KG1 (cell line): Measurements from ENCODE around the gene EPB41L4A.
"Not testable (repeated sequence)": the region's sequence is repeated elsewhere in the genome, so short reads cannot be mapped to it uniquely, and the experiment has no call there.

Source experiments
- DNase-seq: peaks from one replicate; lab custom pipeline; 2025; lab: John Stamatoyannopoulos, UW

EPB41L4A gene

GRCh38 chr5:112419164-112419985 is at the start of gene EPB41L4A:
TSS of gene EPB41L4A (minus strand) at chr5:112419277. CDS start at chr5:112419039, 238 bp downstream.
- DNase-seq, result no peak

- DNase-seq, result no peak
Measured at GRCh38 chr5:112467485-112467884, 48.4 kb upstream of the EPB41L4A start.

- DNase-seq, result not testable (repeated sequence)
Measured at GRCh38 chr5:112466261-112466660, 47.2 kb upstream of the EPB41L4A start.

GRCh38 chr5:112447187-112447760 is 28.2 kb upstream of the EPB41L4A start:
- DNase-seq, result not testable (repeated sequence)

- no peak for DNase-seq
Measured at GRCh38 chr5:112445626-112446350, 26.7 kb upstream of the EPB41L4A start.

- DNase-seq, result not testable (repeated sequence)
Measured at GRCh38 chr5:112443932-112444331, 24.9 kb upstream of the EPB41L4A start.

- no peak for DNase-seq
Measured at GRCh38 chr5:112440031-112440430, 21.0 kb upstream of the EPB41L4A start.

- no peak for DNase-seq
Measured at GRCh38 chr5:112436144-112436543, 17.1 kb upstream of the EPB41L4A start.

- no peak for DNase-seq
Measured at GRCh38 chr5:112434641-112435040, 15.6 kb upstream of the EPB41L4A start.

GRCh38 chr5:112426202-112426601 is 7.1 kb upstream of the EPB41L4A start:
- not testable (repeated sequence) for DNase-seq

- no peak for DNase-seq
Measured at GRCh38 chr5:112419986-112420864, 1.1 kb upstream of the EPB41L4A start.

- no peak for DNase-seq
Measured at GRCh38 chr5:112418659-112419163, 366 bp downstream of the EPB41L4A start.

GRCh38 chr5:112417931-112418658 is 982 bp downstream of the EPB41L4A start:
- no peak for DNase-seq

GRCh38 chr5:112415552-112415951 is 3.5 kb downstream of the EPB41L4A start:
- no peak for DNase-seq

GRCh38 chr5:112413611-112414010 is 5.5 kb downstream of the EPB41L4A start:
- DNase-seq, result no peak

GRCh38 chr5:112412346-112412745 is 6.7 kb downstream of the EPB41L4A start:
- DNase-seq, result no peak

GRCh38 chr5:112411903-112412302 is 7.2 kb downstream of the EPB41L4A start:
- no peak for DNase-seq

GRCh38 chr5:112407666-112408065 is 11.4 kb downstream of the EPB41L4A start:
- DNase-seq, result no peak

- no peak for DNase-seq
Measured at GRCh38 chr5:112407240-112407639, 11.8 kb downstream of the EPB41L4A start.

GRCh38 chr5:112403069-112403468 is 16.0 kb downstream of the EPB41L4A start:
- DNase-seq, result no peak

GRCh38 chr5:112401924-112402323 is 17.2 kb downstream of the EPB41L4A start:
- no peak for DNase-seq
